Adrenal gland (tissue), 12 donors: ENCODE results near the gene MPC1. TPM values are rescaled to one million over a fixed set of nuclear protein-coding genes. Genes with fewer than 3 reads are reported as not detected.

ENCODE experiments used
- DNase-seq, 7 donors: peaks; one replicate each; pipeline ENCODE4 v3.0.0-alpha.2; 2019 to 2020
- H3K27ac ChIP-seq, 5 donors: fragments of 200-600 bp; sonication (generic) in 4 of 5; 1 replicate in 3 of 5; 2 replicates in 2 of 5; pipeline versions ENCODE4 v1.5.1 to v1.8.0; 2016 to 2020; ENCODE audit warnings: mild to moderate bottlenecking in 1 of 5
- H3K27me3 ChIP-seq: fragments of 200-600 bp; 2 replicates; pipeline ENCODE4 v1.8.0; 2021
- H3K36me3 ChIP-seq, 2 donors: fragments of 200-600 bp; replicated peaks in 1 of 2; 1 replicate in 1 of 2; 2 replicates in 1 of 2; pipeline versions ENCODE4 v1.5.1 to v1.8.0; 2018 to 2022
- H3K4me1 ChIP-seq, 2 donors: fragments of 200-600 bp; replicated peaks in 1 of 2; 1 replicate in 1 of 2; 2 replicates in 1 of 2; pipeline versions ENCODE4 v1.5.1 to v1.8.0; 2018 to 2021
- H3K4me3 ChIP-seq, 4 donors: fragments of 200-600 bp; sonication (generic) in 3 of 4; one replicate each; pipeline ENCODE4 v1.5.1; 2016 to 2018
- H3K9me3 ChIP-seq, 3 donors: fragments of 200-600 bp; sonication (generic) in 1 of 3; replicated peaks in 1 of 3; 1 replicate in 2 of 3; 2 replicates in 1 of 3; pipeline versions ENCODE4 v1.5.1 to v1.8.0; 2016 to 2021
- POLR2A ChIP-seq, 2 donors: fragments of 450-650 bp; IDR thresholded peaks; one replicate each; pipeline ENCODE4 v1.6.1; 2017; ENCODE audit warnings: antibody characterized with exemption in 2 of 2, mild to moderate bottlenecking in 2 of 2, moderate library complexity in 1 of 2
- WGBS, 4 donors: extraction: QIAGEN DNeasy Blood & Tissue Kit in 2 of 4; methylation state at CpG; one replicate each; pipeline versions ENCODE4 v1.1.5 to v1.1.7; 2013 to 2017; 5-methylcytosine and 5-hydroxymethylcytosine counted together
- intact Hi-C, 2 donors: fragments of 100-400 bp; cut with DNase I; formaldehyde crosslinking; loops; one replicate each; pipeline versions ENCODE4 v1.14.1 to v1.15.0; 2022 to 2023
- polyA plus RNA-seq, 3 donors: library from polyadenylated mRNA; stranded (reverse); fragments of 200-250 nt in 2 of 3; fragments of 350-450 nt in 1 of 3; fragmentation: Illumina TruSeq in 1 of 3; extraction: RNeasy Lipid Tissue Mini Kit (QIAGEN cat#74804) in 1 of 3; gene quantifications; one replicate each; pipeline ENCODE4 v1.2.3, GENCODE V29; 2013 to 2014
- total RNA-seq, 9 donors: library from RNA; depleted of rRNA in 4 of 9; stranded (reverse); fragments of >200 nt in 4 of 9; fragments of 120-200 nt in 1 of 9; fragmentation: NEBNext Ultra II Directional in 1 of 9; extraction: Animal tissue kit (Norgen Biotek cat#: 25700) in 1 of 9; gene quantifications; one replicate each; pipeline versions ENCODE4 v1.1.0 to v1.2.4, GENCODE V29; 2013 to 2023
- TF ChIP-seq, protein P1 (sequence below), 6 experiments: fragments of 450-650 bp in 4 of 6; fragments of 200-600 bp in 2 of 6; sonication (generic) in 1 of 6; IDR thresholded peaks; 1 replicate in 5 of 6; 2 replicates in 1 of 6; pipeline versions ENCODE4 v1.5.1 to v1.8.0; 2016 to 2021; ENCODE audit warnings: antibody characterized with exemption in 6 of 6, mild to moderate bottlenecking in 2 of 6, moderate library complexity in 1 of 6
- donor health status: healthy with polysubstance abuse.
- donor health status: Bipolar disorder and iron deficiency.
- donor health status: DM: yes; HTN: yes; CAD: no.
- donor health status: DM: no; HTN: no; CAD: no.
- donor health status: DM: no; HTN: no; CAD: no.
- donor health status: DM: yes; HTN: yes; CAD: no.

Gene MPC1
- total and polyA plus RNA-seq, 12 donors = 22.8 to 76.9 (median 46.0) TPM

DNA sequence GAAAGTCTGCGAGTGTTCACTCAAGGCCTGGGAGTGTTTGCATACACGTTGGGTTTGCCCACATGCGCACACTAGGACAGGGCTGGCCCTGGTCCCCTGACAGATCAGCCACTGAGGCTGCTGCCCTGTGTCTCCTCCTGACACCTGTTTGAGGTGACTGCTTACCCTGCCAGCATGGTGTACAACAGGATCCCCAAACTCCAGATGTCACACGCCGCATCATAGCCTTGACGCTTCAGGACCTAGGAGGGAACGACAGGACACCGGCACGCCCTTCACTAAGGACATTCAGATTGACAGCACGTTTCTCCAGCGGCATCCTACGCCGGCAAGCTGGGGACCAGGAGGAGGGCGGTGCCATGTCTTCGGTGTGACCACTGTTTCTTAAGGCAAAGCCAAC is 37.0 kb upstream of the MPC1 start:
- Histone ChIP-seq H3K27me3 (no peaks in the 10 kb centered on the region), H3K4me1 (no peaks in the 10 kb centered on the region), H3K4me3 (no peak overlapping the region), H3K9me3 (no peaks in the 10 kb centered on the region), H3K27ac (no peak overlapping the region), H3K36me3 (peaks cover 0 to 4% of the 10 kb centered on the region in 2 donors)
- intact Hi-C loops = no loop called here
- 93 to 96% (median 95%) methylated on average over 13 to 15 of the region's 15 CpGs for WGBS, 4 donors
- TF ChIP-seq, protein P1, sequence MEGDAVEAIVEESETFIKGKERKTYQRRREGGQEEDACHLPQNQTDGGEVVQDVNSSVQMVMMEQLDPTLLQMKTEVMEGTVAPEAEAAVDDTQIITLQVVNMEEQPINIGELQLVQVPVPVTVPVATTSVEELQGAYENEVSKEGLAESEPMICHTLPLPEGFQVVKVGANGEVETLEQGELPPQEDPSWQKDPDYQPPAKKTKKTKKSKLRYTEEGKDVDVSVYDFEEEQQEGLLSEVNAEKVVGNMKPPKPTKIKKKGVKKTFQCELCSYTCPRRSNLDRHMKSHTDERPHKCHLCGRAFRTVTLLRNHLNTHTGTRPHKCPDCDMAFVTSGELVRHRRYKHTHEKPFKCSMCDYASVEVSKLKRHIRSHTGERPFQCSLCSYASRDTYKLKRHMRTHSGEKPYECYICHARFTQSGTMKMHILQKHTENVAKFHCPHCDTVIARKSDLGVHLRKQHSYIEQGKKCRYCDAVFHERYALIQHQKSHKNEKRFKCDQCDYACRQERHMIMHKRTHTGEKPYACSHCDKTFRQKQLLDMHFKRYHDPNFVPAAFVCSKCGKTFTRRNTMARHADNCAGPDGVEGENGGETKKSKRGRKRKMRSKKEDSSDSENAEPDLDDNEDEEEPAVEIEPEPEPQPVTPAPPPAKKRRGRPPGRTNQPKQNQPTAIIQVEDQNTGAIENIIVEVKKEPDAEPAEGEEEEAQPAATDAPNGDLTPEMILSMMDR (IDR thresholded peaks at IDR 0.05) = no peak
- no peak for TF ChIP-seq POLR2A (IDR thresholded peaks at IDR 0.05)
- DNase-seq = no peak

DNA sequence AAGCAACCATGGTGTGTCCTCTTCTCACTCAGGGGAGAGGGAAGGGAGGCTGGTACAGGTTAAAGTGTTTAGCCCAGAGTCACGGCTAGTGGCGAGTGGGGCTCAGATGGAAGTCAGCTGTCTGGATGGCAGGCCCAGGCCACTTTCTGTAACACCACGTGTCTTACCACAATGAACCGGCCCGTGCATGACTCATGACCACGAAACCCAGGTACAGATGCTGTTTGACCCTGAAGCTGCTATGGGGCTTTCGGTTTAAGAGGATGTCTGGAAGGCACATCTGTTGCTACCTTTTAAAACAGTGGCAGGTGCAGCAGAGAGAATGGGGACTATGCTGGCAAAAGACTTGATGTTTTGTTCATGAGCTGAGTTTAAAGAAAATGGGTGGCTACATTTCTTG is 36.5 kb upstream of the MPC1 start:
- Histone ChIP-seq H3K27me3 (no peaks in the 10 kb centered on the region), H3K9me3 (no peaks in the 10 kb centered on the region), H3K4me1 (no peaks in the 10 kb centered on the region), H3K27ac (no peak overlapping the region), H3K4me3 (no peak overlapping the region), H3K36me3 (peaks cover 0 to 4% of the 10 kb centered on the region in 2 donors)
- TF ChIP-seq, protein P1 (IDR thresholded peaks at IDR 0.05) = no peak
- TF ChIP-seq POLR2A (IDR thresholded peaks at IDR 0.05) = no peak
- no peak for DNase-seq
- intact Hi-C loops = no loop called here
- WGBS, 4 donors = 82 to 88% (median 84%) methylated on average over 6 to 7 of the region's 7 CpGs

DNA sequence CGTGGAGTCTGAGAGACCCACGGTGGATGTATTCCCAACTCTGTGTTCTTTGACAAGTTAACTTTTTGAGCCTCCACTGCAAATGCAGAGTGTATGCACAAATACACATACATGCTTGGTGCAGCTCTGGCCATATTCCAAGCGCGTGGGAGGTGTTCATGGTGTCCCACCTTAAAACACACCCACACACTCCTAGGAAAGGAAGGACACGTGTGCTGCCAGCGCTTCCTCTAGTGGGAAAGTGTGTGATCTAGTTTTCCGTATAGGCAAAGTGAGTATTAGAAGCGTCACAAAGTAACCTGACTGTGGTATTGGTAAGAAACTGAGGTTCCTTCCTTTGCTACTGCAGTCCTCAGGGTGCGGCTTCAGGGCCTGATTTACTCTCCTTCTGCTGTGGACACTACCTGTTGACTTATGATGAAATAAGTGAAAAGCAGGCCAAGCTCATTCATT is 36.0 kb upstream of the MPC1 start:
- intact Hi-C loops = no loop called here
- DNase-seq = no peak
- Histone ChIP-seq H3K4me3 (no peak overlapping the region), H3K4me1 (no peaks in the 10 kb centered on the region), H3K27me3 (no peaks in the 10 kb centered on the region), H3K36me3 (peaks cover 0 to 4% of the 10 kb centered on the region in 2 donors), H3K27ac (no peak overlapping the region), H3K9me3 (no peaks in the 10 kb centered on the region)
- 93 to 97% (median 94%) methylated on average over 9 of the region's 9 CpGs for WGBS, 4 donors
- TF ChIP-seq POLR2A (IDR thresholded peaks at IDR 0.05) = no peak
- TF ChIP-seq, protein P1 (IDR thresholded peaks at IDR 0.05) = no peak

DNA sequence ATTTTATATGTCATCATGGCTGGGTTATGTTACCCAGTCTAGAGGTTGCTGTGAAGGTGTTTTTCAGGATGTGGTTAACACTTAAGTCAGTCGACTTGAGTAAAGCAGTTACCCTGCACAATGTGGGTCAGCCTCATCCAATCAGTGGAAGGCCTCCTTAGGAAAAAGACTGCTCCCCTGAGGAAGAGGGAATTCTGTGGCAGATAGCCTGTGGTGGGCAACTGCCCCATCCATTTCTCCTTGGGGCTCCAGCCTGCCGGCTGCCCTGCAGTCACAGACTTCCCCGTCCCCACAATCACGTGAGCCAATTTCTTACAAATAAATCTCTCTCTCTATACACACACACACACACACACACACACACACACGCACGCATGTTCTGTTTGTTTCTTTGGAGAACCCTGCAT is 34.5 kb upstream of the MPC1 start:
- intact Hi-C loops = no loop called here
- no peaks in the 10 kb centered on the region for H3K27me3 ChIP-seq
- no peak for DNase-seq
- H3K9me3 ChIP-seq = no peaks in the 10 kb centered on the region
- 83 to 94% (median 90%) methylated on average over 6 of the region's 6 CpGs for WGBS, 4 donors
- no peak overlapping the region for H3K27ac ChIP-seq
- H3K4me3 ChIP-seq = no peak overlapping the region
- no peaks in the 10 kb centered on the region for H3K4me1 ChIP-seq
- TF ChIP-seq, protein P1 (IDR thresholded peaks at IDR 0.05) = no peak
- TF ChIP-seq POLR2A (IDR thresholded peaks at IDR 0.05) = no peak
- peaks cover 0 to 8% of the 10 kb centered on the region in 2 donors for H3K36me3 ChIP-seq
